ENCODE results near the gene CYB561A3.

Gene CYB561A3

DNA sequence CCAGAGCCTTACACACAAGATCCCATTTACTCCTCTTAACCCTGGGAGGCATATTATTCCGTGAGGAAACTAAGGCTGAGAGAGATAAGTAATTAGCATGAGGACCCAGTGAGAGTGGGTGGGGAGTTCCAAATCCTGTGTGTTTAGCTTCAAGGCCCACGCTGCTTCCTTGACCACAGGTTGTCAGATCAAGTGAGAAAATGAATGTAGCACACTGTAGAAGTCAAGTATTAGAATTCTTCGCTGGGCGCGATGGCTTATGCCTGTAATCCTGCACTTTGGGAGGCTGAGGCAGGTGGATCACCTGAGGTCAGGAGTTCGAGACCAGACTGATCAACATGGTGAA is 3.8 kb downstream of the CYB561A3 start:
- Mint-ChIP-seq H3K9me3 (no peaks in the 10 kb centered on the region), H3K27ac (no peak overlapping the region), H3K4me3 (no peak overlapping the region), H3K27me3 (ENCODE audit: low read depth) (no peaks in the 10 kb centered on the region), H3K36me3 (ENCODE audit: low read depth) (peaks cover 20% of the 10 kb centered on the region), H3K4me1 (ENCODE audit: low read depth) (peaks cover 28% of the 10 kb centered on the region)
- no peak for DNase-seq (ENCODE audit: low spot score)

DNA sequence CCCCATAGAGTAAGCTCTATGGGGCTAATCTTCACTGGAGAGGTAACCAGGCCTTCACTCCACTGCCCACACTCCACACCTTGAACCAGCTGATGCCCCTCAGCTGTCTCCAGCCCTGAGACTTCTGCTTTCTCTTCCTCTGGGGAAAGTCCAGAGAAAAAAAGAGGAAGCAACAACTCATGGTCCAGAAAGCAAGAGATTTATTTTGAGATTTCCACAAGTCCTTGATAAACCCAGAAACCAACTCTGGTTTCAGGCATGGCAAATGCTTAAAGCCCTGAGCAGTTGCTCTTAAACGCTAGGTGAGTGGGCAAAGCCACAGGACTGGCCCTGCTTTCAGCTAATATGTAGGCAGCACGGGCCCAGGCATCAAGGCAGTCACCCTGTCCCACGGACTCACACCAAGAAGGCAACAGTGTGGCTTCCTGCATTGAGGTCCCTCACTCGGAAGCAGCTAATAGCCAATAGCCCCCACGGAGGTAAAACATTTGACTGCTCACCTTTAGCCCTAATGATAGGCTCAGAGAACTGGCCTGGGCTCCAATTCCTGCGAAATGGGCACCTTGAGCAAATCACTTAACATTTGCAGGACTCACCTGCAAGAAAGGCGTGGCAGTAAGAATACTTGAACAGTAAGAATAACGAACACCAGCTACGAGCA is 4.3 kb downstream of the CYB561A3 start:
- H3K27ac Mint-ChIP-seq: peak overlapping the region; percentile 45
- H3K36me3 Mint-ChIP-seq (ENCODE audit: low read depth): peaks cover 18% of the 10 kb centered on the region
- H3K4me3 Mint-ChIP-seq: no peak overlapping the region
- DNase-seq (ENCODE audit: low spot score): no peak
- no peaks in the 10 kb centered on the region for H3K27me3 Mint-ChIP-seq (ENCODE audit: low read depth)
- H3K4me1 Mint-ChIP-seq (ENCODE audit: low read depth): peaks cover 26% of the 10 kb centered on the region
- no peaks in the 10 kb centered on the region for H3K9me3 Mint-ChIP-seq

DNA sequence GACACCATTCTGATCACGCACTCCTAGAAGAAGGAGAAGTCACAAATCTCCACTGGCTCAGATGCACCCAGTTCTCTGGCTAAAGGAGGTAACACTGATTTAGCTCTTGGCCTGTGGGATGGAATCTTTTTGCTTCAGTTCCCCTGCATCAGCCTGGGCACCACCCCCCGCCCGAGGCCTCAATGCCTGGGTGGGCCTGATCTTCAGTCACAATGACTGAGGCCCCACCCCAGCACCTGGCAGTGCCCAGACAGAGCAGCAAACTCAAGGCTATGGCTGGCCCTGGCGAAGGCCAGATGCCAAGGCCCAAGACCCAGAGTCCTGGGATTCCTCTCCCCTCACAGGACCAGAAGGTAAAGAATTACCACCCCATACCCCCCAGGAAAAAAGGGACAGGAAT is 5.0 kb downstream of the CYB561A3 start:
- Mint-ChIP-seq H3K4me1 (ENCODE audit: low read depth) (peaks cover 24% of the 10 kb centered on the region), H3K4me3 (no peak overlapping the region), H3K27me3 (ENCODE audit: low read depth) (no peaks in the 10 kb centered on the region), H3K27ac (no peak overlapping the region), H3K9me3 (no peaks in the 10 kb centered on the region), H3K36me3 (ENCODE audit: low read depth) (peaks cover 18% of the 10 kb centered on the region)
- DNase-seq (ENCODE audit: low spot score): no peak

DNA sequence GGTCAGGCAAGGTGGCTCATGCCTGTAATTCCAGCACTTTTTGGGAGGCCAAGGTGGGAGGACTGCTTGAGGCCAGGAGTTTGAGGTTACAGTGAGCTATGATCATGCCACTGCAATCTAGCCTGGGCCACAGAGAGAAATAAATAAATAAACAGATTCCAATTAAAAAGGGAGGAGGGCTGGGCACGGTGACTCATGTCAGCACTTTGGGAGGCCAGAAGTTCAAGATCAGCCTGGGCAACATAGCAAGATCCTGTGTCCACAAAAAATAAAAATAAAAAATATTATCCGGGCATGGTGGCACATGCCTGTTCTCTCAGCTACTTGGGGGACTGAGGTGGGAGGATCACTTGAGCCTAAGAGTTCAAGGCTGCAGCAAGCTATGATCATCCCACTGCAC is 7.5 kb downstream of the CYB561A3 start:
- Mint-ChIP-seq H3K27me3 (ENCODE audit: low read depth) (no peaks in the 10 kb centered on the region), H3K36me3 (ENCODE audit: low read depth) (peaks cover 24% of the 10 kb centered on the region), H3K4me1 (ENCODE audit: low read depth) (peaks cover 9% of the 10 kb centered on the region), H3K4me3 (no peak overlapping the region), H3K9me3 (no peaks in the 10 kb centered on the region), H3K27ac (no peak overlapping the region)
- no peak for DNase-seq (ENCODE audit: low spot score)

DNA sequence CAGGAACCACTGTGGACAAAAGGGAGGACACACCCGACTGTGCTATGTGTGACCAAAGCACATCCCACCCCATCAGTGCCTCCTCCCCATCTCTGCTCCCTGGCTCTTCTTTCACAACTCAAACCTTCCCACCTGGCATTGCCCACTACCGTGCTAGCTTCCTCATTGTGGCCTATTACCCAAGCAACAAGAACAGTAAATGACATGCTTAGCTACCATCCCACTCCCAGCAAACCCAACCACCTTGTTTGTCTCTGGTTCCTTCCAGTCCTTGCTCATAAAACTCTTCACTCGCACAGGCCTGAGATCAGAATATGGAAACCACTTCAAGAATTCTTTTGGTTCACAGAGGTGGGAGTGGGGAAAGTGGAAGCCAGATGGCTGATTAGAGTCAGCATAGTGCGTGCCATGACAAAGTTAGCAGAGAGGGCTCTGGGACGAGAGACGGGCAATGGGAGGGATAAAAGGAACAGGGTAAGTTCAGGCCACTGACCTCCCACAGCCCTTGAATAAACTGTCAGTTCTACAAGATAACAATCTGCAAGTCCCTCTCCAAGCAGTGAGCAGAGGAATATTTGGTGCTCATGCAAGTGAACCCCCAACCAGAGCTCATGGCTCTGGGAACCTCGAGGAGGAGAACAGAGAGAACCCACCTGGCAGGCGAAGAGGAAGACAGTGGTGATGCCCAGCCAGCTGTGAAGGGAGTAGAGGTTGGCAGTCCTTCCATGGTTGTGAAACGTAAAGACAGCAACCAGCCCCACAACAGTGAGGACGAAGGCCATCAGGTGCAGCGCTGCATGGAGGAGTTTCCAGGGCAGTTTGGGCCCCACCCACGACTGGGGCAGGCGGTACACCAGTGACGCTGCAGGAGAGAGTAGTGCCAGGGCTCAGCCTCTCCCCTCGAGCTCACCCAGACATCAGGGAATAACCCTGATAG is 8.3 kb downstream of the CYB561A3 start:
- Mint-ChIP-seq H3K4me3 (no peak overlapping the region), H3K36me3 (ENCODE audit: low read depth) (peaks cover 24% of the 10 kb centered on the region), H3K27ac (no peak overlapping the region), H3K27me3 (ENCODE audit: low read depth) (no peaks in the 10 kb centered on the region), H3K4me1 (ENCODE audit: low read depth) (peaks cover 8% of the 10 kb centered on the region), H3K9me3 (no peaks in the 10 kb centered on the region)
- DNase-seq (ENCODE audit: low spot score): no peak

DNA sequence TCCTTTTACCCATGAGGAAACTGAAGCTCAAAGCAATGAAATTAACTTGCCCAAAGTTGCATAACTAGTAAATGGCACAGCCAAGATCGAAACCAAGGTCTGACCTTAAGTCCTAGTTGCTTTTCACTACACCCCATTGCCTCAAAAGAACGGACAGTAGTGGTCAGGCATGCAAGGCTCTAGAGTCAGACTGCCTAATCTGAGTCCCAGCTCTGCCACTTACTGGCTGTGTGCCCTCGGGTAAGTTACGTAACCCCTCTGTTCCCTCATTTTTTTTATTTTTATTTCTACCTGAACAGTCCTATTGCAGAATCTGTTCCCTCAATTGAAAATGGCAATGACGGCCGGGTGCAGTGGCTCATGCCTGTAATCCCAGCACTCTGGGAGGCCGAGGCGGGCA is 9.6 kb downstream of the CYB561A3 start:
- peaks cover 6% of the 10 kb centered on the region for H3K4me1 Mint-ChIP-seq (ENCODE audit: low read depth)
- H3K27me3 Mint-ChIP-seq (ENCODE audit: low read depth): no peaks in the 10 kb centered on the region
- no peak overlapping the region for H3K27ac Mint-ChIP-seq
- no peaks in the 10 kb centered on the region for H3K9me3 Mint-ChIP-seq
- no peak for DNase-seq (ENCODE audit: low spot score)
- peaks cover 24% of the 10 kb centered on the region for H3K36me3 Mint-ChIP-seq (ENCODE audit: low read depth)
- H3K4me3 Mint-ChIP-seq: no peak overlapping the region

DNA sequence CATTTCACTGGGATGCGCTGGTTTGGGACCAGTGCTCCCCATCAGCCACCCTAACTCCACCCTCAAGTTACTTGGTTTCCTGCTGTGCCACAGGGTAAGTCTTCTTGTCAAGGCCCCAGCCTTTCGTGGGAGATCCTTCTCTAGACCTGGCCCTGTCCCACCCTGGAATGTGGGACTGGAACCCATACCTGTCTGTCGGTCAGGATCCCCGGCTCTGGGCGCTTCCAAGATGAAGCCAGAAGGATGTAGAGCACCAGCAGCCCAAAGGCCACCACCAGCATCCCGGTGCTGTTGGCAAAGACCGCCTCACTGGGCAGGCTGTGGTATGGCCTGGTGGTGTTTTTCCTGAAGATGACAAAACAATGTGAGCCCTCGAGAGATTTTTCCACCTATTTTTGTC is 10.9 kb downstream of the CYB561A3 start:
- Mint-ChIP-seq H3K9me3 (no peaks in the 10 kb centered on the region), H3K27me3 (ENCODE audit: low read depth) (no peaks in the 10 kb centered on the region), H3K27ac (no peak overlapping the region), H3K36me3 (ENCODE audit: low read depth) (peaks cover 22% of the 10 kb centered on the region), H3K4me1 (ENCODE audit: low read depth) (no peaks in the 10 kb centered on the region), H3K4me3 (no peak overlapping the region)
- DNase-seq (ENCODE audit: low spot score): no peak

DNA sequence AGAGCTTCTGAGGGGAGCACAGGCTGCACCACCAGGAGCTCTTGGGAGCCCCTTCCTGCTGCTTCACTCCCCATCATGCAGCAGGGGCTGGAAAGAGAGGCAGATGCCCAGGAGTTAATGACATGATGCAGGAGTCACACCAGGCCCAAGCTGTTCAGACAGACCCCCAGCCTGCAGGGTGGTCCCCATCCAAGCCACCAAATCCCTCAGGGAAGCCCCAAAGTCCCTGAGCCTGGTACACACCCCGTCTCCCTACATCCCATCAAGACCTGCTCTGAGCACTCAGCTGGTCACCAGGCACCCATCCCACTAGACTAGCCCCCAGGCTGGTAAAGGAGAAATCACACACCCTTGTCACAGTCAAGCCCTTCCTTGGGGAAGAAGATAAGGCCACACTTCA is 11.3 kb downstream of the CYB561A3 start:
- no peak overlapping the region for H3K27ac Mint-ChIP-seq
- H3K4me3 Mint-ChIP-seq: no peak overlapping the region
- H3K9me3 Mint-ChIP-seq: no peaks in the 10 kb centered on the region
- H3K36me3 Mint-ChIP-seq (ENCODE audit: low read depth): peaks cover 22% of the 10 kb centered on the region
- H3K27me3 Mint-ChIP-seq (ENCODE audit: low read depth): no peaks in the 10 kb centered on the region
- H3K4me1 Mint-ChIP-seq (ENCODE audit: low read depth): no peaks in the 10 kb centered on the region
- no peak for DNase-seq (ENCODE audit: low spot score)

DNA sequence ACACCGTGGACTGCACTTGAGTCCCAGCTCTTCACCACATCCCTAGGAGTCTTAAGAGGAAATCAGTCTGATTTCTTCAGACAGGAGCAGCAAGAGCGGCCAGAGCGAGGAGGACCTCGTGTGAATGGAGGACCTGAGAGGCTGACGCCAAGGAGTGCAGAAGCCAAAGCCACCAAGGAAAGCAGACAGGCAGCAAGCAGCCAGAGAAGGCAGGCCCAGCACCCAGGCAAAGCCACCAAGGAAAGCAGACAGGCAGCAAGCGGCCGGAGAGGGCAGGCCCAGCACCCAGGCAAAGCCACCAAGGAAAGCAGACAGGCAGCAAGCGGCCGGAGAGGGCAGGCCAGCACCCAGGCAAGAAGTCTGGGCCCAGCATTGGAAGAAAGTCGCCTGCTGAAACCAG is 11.8 kb downstream of the CYB561A3 start:
- Mint-ChIP-seq H3K27ac (no peak overlapping the region), H3K27me3 (ENCODE audit: low read depth) (no peaks in the 10 kb centered on the region), H3K9me3 (no peaks in the 10 kb centered on the region), H3K4me3 (no peak overlapping the region), H3K4me1 (ENCODE audit: low read depth) (no peaks in the 10 kb centered on the region), H3K36me3 (ENCODE audit: low read depth) (peaks cover 19% of the 10 kb centered on the region)
- DNase-seq (ENCODE audit: low spot score): no peak

DNA sequence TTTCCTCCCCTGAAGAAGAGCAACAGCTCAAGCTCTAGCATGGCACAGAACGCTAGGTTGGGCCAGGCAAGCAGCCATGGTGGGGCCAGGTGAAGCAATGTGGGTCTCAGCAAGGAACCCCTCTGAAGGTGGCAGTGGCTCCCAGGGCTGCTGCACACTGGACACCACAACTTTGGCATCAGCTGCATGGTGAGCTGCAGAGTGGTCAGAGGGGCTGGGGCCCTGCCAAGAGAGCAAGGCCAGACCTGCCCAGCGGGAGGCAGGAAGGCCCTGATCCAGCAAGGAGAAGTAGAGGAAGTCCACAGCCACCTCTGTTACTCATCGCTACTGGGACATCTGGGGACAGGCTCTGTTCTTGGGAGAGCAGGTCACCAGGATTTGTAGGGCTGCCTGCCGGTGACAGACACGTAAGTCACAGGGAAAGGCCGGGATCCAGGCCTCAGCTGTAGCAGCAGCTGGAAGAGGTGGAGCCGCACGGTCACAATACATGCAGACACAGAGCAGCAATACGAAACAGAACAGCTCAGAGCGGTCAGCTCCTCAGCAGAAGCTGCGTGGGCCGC is 12.4 kb downstream of the CYB561A3 start:
- no peaks in the 10 kb centered on the region for H3K4me1 Mint-ChIP-seq (ENCODE audit: low read depth)
- H3K9me3 Mint-ChIP-seq: no peaks in the 10 kb centered on the region
- DNase-seq (ENCODE audit: low spot score): no peak
- no peak overlapping the region for H3K27ac Mint-ChIP-seq
- H3K27me3 Mint-ChIP-seq (ENCODE audit: low read depth): no peaks in the 10 kb centered on the region
- H3K36me3 Mint-ChIP-seq (ENCODE audit: low read depth): peaks cover 19% of the 10 kb centered on the region
- H3K4me3 Mint-ChIP-seq: no peak overlapping the region

DNA sequence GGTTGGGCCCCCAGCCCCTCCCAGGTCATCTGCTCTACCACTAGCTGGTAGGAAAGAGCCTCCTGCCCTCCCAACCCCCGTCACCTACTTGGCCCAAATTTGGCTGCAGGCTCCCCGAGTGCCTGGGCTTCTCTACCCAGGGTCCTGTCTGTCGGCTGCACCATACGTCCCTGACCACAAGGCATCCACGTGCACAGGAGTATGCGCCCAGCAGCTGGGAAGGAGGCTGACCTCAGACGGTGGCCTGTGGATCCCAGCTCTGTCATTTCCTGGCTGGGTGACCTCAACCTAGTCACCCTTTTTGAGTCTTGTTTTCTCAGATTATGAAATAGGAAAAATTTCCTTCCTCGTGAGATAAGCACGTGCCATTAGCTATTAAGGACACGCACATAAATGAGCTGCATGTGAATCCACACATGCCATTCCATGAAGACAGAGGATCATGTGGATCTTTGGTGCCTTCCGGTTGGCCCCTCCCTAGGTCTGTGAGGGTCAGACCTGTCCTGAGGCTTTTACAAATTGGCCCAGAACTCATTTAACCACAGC is 13.7 kb downstream of the CYB561A3 start:
- Mint-ChIP-seq H3K27ac (no peak overlapping the region), H3K27me3 (ENCODE audit: low read depth) (no peaks in the 10 kb centered on the region), H3K9me3 (no peaks in the 10 kb centered on the region), H3K4me3 (no peak overlapping the region), H3K4me1 (ENCODE audit: low read depth) (no peaks in the 10 kb centered on the region), H3K36me3 (ENCODE audit: low read depth) (peaks cover 16% of the 10 kb centered on the region)
- no peak for DNase-seq (ENCODE audit: low spot score)

DNA sequence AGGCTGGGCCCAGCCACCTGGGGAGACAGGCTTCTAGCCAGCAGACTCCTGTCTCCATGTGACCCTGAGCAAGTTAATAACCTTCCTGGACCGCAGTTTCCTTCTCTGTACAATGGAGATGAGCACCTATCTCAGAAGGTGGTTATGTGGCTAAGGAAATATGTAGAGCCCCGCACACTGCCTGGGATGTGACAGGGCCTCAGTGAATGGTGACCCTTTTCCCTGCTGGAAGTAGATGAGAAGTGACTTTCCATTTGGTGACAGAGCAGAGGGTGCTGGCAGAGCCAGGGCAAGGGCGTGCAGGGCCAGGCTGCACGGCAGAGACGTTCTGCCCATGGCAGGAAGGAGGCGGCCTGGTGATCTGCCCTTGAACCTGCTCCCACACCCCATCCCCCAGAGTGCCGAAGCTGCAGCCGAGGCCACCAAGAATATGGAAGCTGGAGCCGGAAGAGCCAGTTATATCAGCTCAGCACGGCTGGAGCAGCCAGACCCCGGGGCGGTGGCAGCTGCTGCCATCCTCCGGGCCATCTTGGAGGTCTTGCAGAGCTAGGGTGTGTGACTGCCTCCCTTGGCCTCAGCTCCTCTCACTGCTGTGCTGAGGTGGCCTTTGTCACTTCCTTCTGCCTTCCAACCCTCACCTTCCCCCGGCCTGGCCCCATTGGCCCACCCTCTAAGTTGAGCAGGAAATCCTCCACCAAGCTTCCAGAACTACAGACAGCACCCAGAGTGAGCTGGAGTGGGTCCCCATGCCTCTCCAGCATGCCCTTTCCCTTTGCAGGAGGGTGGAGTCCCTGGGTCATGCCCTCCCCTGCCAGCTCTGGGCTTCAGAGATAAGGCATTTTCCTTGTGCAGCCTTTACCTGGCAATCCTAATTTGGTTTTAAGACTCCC is 15.5 kb downstream of the CYB561A3 start:
- no peaks in the 10 kb centered on the region for H3K9me3 Mint-ChIP-seq
- no peak overlapping the region for H3K4me3 Mint-ChIP-seq
- no peaks in the 10 kb centered on the region for H3K4me1 Mint-ChIP-seq (ENCODE audit: low read depth)
- DNase-seq (ENCODE audit: low spot score): no peak
- H3K27ac Mint-ChIP-seq: peak overlapping the region; percentile 26
- H3K36me3 Mint-ChIP-seq (ENCODE audit: low read depth): peaks cover 8% of the 10 kb centered on the region
- no peaks in the 10 kb centered on the region for H3K27me3 Mint-ChIP-seq (ENCODE audit: low read depth)

DNA sequence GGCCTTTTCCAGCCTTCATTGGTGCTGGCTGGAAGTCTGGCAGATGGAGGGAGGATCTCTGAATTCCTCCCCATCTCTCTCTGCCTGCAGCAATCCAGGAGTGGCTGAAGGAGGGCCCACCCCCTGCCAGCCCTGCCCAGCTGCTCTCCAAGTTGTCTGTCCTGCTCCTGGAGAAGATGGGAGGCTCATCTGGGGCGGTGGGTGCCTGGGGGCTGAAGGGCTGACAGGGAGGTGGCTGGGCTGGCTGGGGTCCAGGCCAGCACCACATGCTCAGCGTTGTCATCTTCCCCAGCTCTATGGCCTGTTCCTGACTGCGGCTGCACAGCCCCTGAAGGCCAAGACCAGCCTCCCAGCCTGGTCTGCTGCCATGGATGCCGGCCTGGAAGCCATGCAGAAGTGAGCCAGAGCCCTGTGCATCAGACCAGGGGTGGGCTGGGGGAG is 16.5 kb downstream of the CYB561A3 start:
- DNase-seq (ENCODE audit: low spot score): no peak
- no peak overlapping the region for H3K4me3 Mint-ChIP-seq
- no peaks in the 10 kb centered on the region for H3K9me3 Mint-ChIP-seq
- no peak overlapping the region for H3K27ac Mint-ChIP-seq
- H3K36me3 Mint-ChIP-seq (ENCODE audit: low read depth): peaks cover 8% of the 10 kb centered on the region
- no peaks in the 10 kb centered on the region for H3K27me3 Mint-ChIP-seq (ENCODE audit: low read depth)
- no peaks in the 10 kb centered on the region for H3K4me1 Mint-ChIP-seq (ENCODE audit: low read depth)

Measured in T-helper 2 cell treated with Interferon-gamma antibody and Interleukin-4, amounts not matched to agents 5 μg/mL and 100 μg/mL, for 36 hours (primary cell).